Erythroblast (primary cell): ENCODE data around the gene SLC4A8.

Experiments used
- GATA1 ChIP-seq: IDR thresholded peaks from 2 replicates; pipeline ENCODE4 v1.6.1; 2011; ENCODE audit warnings: low read depth, mild to moderate bottlenecking, control low read depth, low read length, moderate library complexity
- POLR2A ChIP-seq: IDR thresholded peaks from 2 replicates; pipeline ENCODE4 v1.6.1; 2011; ENCODE audit warnings: mild to moderate bottlenecking, low read length

DNA sequence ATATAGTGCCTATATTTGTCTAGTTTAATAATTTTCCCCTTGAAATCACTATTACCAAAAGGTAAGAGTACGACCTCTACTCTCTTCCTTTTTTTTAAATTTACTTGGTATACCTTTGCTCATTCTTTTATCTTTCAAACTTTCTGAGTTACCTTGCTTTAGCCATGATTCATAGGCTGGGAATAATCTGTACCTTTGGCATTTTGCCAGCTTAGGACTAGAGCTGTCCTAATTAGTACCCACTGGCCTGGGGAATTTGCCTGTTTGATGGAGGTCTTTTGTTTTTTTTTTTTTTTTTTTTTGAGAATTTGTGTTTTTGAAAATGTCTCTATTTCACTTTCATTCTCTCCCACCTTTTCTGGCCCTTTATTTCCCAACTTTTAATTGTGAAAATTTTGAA is 8.7 kb upstream of the SLC4A8 start:
- TF ChIP-seq POLR2A = no peak
- no peak for TF ChIP-seq GATA1
